ENCODE results near the gene MYH7. TPM values are rescaled to one million over a fixed set of nuclear protein-coding genes. Genes with fewer than 3 reads are reported as not detected.
"Not testable (repeated sequence)": the region's sequence is repeated elsewhere in the genome, so short reads cannot be mapped to it uniquely, and the experiment has no call there.

The MYH7 gene
- total RNA-seq, 1 experiment from 2014 or later, result not detected

DNA sequence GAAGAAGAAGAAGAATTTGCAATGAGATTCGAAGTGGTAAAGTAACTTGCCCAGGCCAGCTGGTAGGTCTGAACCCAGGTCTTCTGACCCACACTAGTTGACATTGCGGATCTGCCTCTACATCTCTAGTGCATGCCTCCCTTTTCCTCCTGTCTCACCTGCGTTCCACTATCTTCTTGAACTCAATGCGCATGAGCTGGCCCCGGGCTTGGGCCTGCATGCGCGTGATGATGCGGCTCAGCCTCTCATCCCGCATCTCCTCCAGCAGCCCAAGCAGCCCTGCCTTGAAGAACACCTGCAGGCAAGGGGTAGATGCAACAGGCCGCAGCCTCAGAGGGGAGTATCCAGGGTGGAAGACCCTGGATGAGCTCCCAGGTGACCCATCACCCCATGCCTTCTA, 39.3 kb downstream of the MYH7 start:
- TF ChIP-seq, protein P1, sequence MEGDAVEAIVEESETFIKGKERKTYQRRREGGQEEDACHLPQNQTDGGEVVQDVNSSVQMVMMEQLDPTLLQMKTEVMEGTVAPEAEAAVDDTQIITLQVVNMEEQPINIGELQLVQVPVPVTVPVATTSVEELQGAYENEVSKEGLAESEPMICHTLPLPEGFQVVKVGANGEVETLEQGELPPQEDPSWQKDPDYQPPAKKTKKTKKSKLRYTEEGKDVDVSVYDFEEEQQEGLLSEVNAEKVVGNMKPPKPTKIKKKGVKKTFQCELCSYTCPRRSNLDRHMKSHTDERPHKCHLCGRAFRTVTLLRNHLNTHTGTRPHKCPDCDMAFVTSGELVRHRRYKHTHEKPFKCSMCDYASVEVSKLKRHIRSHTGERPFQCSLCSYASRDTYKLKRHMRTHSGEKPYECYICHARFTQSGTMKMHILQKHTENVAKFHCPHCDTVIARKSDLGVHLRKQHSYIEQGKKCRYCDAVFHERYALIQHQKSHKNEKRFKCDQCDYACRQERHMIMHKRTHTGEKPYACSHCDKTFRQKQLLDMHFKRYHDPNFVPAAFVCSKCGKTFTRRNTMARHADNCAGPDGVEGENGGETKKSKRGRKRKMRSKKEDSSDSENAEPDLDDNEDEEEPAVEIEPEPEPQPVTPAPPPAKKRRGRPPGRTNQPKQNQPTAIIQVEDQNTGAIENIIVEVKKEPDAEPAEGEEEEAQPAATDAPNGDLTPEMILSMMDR (IDR thresholded peaks at IDR 0.05; ENCODE audit: unreplicated experiment), result no peak
- Mint-ChIP-seq H3K27ac (ENCODE audit: low read depth, unreplicated experiment) (no peak overlapping the region), H3K4me1 (ENCODE audit: insufficient read depth, unreplicated experiment) (no peaks in the 10 kb centered on the region), H3K9me3 (ENCODE audit: unreplicated experiment) (no peaks in the 10 kb centered on the region), H3K4me3 (ENCODE audit: unreplicated experiment) (no peak overlapping the region), H3K27me3 (ENCODE audit: insufficient read depth, unreplicated experiment) (peaks cover 44% of the 10 kb centered on the region), H3K36me3 (ENCODE audit: insufficient read depth, unreplicated experiment) (peaks cover 6% of the 10 kb centered on the region)
- intact Hi-C loops (cut with micrococcal nuclease), result no loop called here
- CTCF ChIA-PET, result interaction anchor here (0.5 to 2.3 kb wide), 2 partner anchors 16 to 1174 kb away, joined by 7 to 14 read pairs; no protein-coding TSS in a partner anchor
- BruUV-seq (replicated peaks), result no TSS peak
- POLR2A ChIA-PET, result no interaction called here
- DNase-seq (ENCODE audit: unreplicated experiment), result no peak

DNA sequence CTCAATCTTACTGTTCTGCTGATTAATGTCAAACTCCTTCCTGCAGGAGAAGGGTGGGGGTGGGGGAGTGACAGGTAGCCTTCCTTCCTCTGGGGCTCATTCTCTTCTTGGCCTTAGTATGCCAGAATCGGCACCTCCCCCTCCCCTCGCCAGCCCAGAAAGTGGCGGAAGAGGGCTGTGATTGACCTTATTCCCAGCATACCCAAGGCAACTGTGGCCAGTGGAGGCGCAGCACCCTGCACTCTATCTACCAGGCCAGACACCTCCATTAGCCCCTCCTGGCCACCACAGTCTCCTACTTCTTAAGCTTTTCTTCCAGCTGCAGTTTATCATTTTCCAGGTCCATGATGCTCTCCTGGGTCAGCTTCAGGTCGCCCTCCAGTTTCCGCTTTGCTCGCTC, 42.8 kb downstream of the MYH7 start:
- intact Hi-C loops (cut with micrococcal nuclease), result no loop called here
- no peak overlapping the region for H3K4me3 Mint-ChIP-seq (ENCODE audit: unreplicated experiment)
- no peak for DNase-seq (ENCODE audit: unreplicated experiment)
- peaks cover 69% of the 10 kb centered on the region for H3K27me3 Mint-ChIP-seq (ENCODE audit: insufficient read depth, unreplicated experiment)
- H3K9me3 Mint-ChIP-seq (ENCODE audit: unreplicated experiment), result no peaks in the 10 kb centered on the region
- H3K36me3 Mint-ChIP-seq (ENCODE audit: insufficient read depth, unreplicated experiment), result no peaks in the 10 kb centered on the region
- no TSS peak for BruUV-seq (replicated peaks)
- TF ChIP-seq, protein P1 (IDR thresholded peaks at IDR 0.05; ENCODE audit: unreplicated experiment), result no peak
- no peaks in the 10 kb centered on the region for H3K4me1 Mint-ChIP-seq (ENCODE audit: insufficient read depth, unreplicated experiment)
- ChIA-PET POLR2A (no interaction called here), CTCF (interaction anchor here (0.6 to 7.8 kb wide), 4 partner anchors 13 to 807 kb away, joined by 3 to 74 read pairs (median 3); no protein-coding TSS in a partner anchor)
- H3K27ac Mint-ChIP-seq (ENCODE audit: low read depth, unreplicated experiment), result no peak overlapping the region

DNA sequence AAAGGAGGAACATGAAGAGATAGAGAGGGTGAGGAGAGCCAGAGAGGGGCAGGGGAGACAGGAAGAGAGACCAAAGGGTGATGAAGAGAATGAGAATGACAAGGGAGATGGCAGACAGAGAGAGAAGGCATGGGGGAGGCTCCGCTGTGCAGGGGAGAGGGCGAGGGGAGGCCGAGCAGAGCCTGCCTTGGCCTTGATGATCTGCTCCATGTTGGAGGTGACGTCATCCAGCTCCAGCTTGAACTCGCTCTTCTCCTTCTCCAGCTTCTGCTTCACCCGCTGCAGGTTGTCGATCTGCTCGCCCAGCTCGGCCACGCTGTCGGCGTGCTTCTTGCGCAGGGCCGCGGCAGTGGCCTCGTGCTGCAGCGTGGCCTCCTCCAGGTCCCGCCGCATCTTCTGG, 45.6 kb downstream of the MYH7 start:
- H3K27ac Mint-ChIP-seq (ENCODE audit: low read depth, unreplicated experiment); BruUV-seq (replicated peaks); intact Hi-C loops (cut with micrococcal nuclease); DNase-seq (ENCODE audit: unreplicated experiment); H3K4me1 Mint-ChIP-seq (ENCODE audit: insufficient read depth, unreplicated experiment); H3K36me3 Mint-ChIP-seq (ENCODE audit: insufficient read depth, unreplicated experiment); H3K4me3 Mint-ChIP-seq (ENCODE audit: unreplicated experiment); H3K9me3 Mint-ChIP-seq (ENCODE audit: unreplicated experiment); POLR2A ChIA-PET: not testable (repeated sequence)
- CTCF ChIA-PET, result interaction anchor here (7.8 kb wide), 1 partner anchor 10 kb away, joined by 74 read pairs; no protein-coding TSS in a partner anchor
- peaks cover 86% of the 10 kb centered on the region for H3K27me3 Mint-ChIP-seq (ENCODE audit: insufficient read depth, unreplicated experiment)

DNA sequence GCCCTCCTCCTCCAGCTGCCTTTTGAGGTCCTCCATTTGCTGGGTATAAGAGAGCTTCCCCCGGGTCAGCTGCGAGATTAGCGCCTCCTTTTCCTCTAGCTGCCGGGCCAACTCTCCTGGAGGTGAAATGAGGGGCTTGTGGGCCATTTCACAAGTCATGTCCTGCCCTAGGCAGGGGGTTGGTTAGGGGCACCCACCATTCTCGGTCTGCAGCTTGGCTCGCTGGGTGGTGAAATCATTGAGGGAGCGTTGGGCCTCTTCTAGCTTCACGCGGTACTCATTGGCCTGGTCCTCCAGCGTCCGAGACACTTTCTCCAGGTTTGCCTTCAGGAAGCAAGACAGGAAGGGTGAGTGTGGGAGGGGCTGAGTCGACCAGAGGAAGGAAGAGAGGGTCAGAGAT, 46.1 kb downstream of the MYH7 start:
- BruUV-seq (replicated peaks), result no TSS peak
- TF ChIP-seq, protein P1 (IDR thresholded peaks at IDR 0.05; ENCODE audit: unreplicated experiment), result no peak
- Mint-ChIP-seq H3K4me3 (ENCODE audit: unreplicated experiment) (no peak overlapping the region), H3K4me1 (ENCODE audit: insufficient read depth, unreplicated experiment) (no peaks in the 10 kb centered on the region), H3K27me3 (ENCODE audit: insufficient read depth, unreplicated experiment) (peaks cover 88% of the 10 kb centered on the region), H3K36me3 (ENCODE audit: insufficient read depth, unreplicated experiment) (no peaks in the 10 kb centered on the region), H3K9me3 (ENCODE audit: unreplicated experiment) (no peaks in the 10 kb centered on the region), H3K27ac (ENCODE audit: low read depth, unreplicated experiment) (no peak overlapping the region)
- intact Hi-C loops (cut with micrococcal nuclease), result no loop called here
- POLR2A ChIA-PET, result no interaction called here
- DNase-seq (ENCODE audit: unreplicated experiment), result no peak
- CTCF ChIA-PET, result interaction anchor here (0.6 to 7.8 kb wide), 2 partner anchors 9 to 95 kb away, joined by 3 to 74 read pairs; no protein-coding TSS in a partner anchor

DNA sequence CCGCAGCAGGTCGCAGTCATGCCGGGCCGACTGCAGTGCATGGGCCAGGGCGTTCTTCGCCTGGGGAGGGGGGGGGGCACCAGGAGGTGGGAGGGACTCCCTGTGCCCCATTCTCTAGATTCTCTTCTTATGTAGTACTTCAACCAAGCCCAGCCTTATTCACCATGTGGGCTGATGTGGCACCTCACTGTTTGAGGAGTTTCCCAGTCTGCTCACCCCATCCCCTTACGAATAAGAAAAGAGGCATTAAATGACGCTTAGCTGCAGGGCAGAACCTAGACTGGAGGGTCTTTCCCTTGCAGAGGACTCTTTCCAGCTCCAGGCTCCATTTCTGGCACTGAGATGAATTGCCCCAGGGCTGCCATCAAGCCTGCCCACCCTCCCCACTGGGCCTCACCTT, 46.5 kb downstream of the MYH7 start:
- Mint-ChIP-seq H3K36me3 (ENCODE audit: insufficient read depth, unreplicated experiment) (no peaks in the 10 kb centered on the region), H3K27me3 (ENCODE audit: insufficient read depth, unreplicated experiment) (peaks cover 89% of the 10 kb centered on the region), H3K27ac (ENCODE audit: low read depth, unreplicated experiment) (no peak overlapping the region), H3K4me1 (ENCODE audit: insufficient read depth, unreplicated experiment) (no peaks in the 10 kb centered on the region), H3K4me3 (ENCODE audit: unreplicated experiment) (no peak overlapping the region), H3K9me3 (ENCODE audit: unreplicated experiment) (no peaks in the 10 kb centered on the region)
- TF ChIP-seq, protein P1 (IDR thresholded peaks at IDR 0.05; ENCODE audit: unreplicated experiment), result no peak
- intact Hi-C loops (cut with micrococcal nuclease), result no loop called here
- CTCF ChIA-PET, result interaction anchor here (0.6 to 7.8 kb wide), 3 partner anchors 9 to 95 kb away, joined by 3 to 74 read pairs (median 3); no protein-coding TSS in a partner anchor
- no peak for DNase-seq (ENCODE audit: unreplicated experiment)
- BruUV-seq (replicated peaks), result no TSS peak
- POLR2A ChIA-PET, result no interaction called here
